GM18907 (cell line): ENCODE data around the gene CLEC17A.

Experiments
- ATAC-seq: cut with Tn5 transposase; IDR thresholded peaks from one replicate; pipeline ENCODE4 v1.9.1; 2021; ENCODE audit warnings: mild to moderate bottlenecking, moderate library complexity; ENCODE audit not compliant: unreplicated experiment

The CLEC17A gene

GRCh38 chr19:14639536-14640277 is 56.8 kb downstream of the CLEC17A start:
- no peak for ATAC-seq

DNA sequence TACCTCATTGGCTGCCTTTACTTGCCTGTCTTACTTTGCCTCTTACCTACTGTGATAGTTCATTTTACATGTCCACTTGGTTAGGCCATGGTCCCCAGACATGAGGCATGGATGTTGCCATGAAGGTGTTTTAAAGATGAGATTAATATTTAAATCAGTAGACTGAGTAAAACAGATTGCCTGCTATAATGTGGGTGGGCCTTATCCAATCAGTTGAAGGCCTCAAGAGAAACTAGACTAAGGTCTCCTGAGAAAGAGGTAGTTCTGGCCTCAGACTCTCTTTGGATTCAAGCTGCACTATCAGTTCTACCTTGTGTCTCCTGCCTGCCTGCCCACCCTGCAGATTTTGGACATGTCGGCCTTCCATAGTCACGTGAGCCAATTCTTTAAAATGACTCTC is 65.6 kb downstream of the CLEC17A start:
- no peak for ATAC-seq

- ATAC-seq: no peak
Measured at GRCh38 chr19:14649020-14649419, 66.1 kb downstream of the CLEC17A start.

GRCh38 chr19:14650161-14650560 is 67.3 kb downstream of the CLEC17A start:
- no peak for ATAC-seq

GRCh38 chr19:14654786-14655560 is 72.1 kb downstream of the CLEC17A start:
- no peak for ATAC-seq

GRCh38 chr19:14655726-14656125 is 72.8 kb downstream of the CLEC17A start:
- no peak for ATAC-seq

DNA sequence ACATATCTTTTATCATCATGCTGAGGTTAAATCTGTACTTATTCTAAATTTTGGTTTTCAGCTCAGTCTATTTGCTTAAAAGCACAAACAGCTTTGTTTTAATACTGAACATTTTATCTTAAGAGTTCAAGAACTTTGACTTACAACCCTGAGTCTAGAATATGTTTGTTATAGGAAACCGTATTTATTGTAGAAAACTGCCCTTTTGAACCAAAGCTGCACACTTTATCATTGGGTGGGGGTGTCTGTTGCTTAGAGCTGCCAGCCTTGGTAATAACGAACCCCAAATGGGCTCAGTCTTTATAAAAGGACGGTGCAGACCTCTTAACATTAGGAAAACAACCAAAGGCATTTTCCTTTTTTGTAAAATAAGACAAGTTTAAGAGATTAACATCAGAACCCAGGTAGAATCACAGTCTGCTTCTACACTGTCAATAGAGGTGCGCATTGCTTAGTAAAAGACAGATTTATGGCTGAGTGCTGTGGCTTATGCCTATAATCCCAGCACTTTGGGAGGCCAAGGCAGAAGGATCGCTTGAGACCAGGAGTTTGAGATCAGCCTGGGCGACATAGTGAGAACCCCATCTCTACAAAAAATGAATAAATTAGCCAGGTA is 77.1 kb downstream of the CLEC17A start:
- ATAC-seq: no peak

GRCh38 chr19:14661372-14661924 is 78.6 kb downstream of the CLEC17A start:
- no peak for ATAC-seq
